Stimulated activated CD8-positive, alpha-beta memory T cell treated with anti-CD3 and anti-CD28 coated beads, Interleukin-15, amount 100 ng/mL, for 1 hour (primary cell): ENCODE results near the gene SSTR5.
"Not testable (repeated sequence)": the region's sequence is repeated elsewhere in the genome, so short reads cannot be mapped to it uniquely, and the experiment has no call there.

Source experiments
- DNase-seq: peaks from one replicate; pipeline ENCODE4 v3.0.0-alpha.2; 2020; ENCODE audit warnings: low read depth

Gene SSTR5

GRCh38 chr16:1075546-1075945 is 3.0 kb downstream of the SSTR5 start:
- no peak for DNase-seq

- DNase-seq, result no peak
Measured at GRCh38 chr16:1076801-1077576, 4.4 kb downstream of the SSTR5 start.

DNA sequence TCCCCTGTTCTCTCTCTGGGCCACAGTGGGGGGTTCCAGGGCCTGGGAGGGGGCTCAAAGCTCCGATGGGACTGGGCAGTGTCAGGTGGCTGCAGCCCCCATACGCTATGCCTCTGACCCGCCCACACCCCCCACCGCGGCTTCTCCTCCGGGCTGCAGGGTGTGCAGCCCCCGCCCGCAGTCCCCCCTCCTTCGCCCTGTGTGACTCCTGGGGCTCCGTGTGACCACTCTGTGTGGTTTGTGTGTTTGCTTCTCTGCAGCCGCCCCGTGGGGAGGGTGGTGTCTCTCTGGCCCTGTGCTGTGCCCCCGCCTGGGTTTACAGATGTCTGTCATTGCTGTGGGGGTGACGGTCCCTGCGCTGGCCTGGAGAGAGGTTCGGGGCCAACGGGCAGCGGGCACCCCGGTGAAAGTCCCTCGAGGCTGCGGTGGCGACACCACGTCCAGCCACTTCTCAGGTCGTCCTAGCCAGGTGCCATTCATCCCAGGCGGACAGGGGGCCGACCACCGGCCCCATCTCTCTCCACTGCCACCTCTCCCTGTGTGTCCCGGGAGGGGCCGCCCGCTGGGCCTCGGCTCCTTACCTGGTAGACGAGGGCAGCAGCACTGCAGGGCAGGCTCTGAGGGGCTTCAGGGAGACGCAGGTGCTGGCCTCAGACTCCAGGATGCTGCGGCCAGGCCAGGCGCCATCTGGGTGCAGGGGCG is 5.5 kb downstream of the SSTR5 start:
- DNase-seq, result no peak

DNA sequence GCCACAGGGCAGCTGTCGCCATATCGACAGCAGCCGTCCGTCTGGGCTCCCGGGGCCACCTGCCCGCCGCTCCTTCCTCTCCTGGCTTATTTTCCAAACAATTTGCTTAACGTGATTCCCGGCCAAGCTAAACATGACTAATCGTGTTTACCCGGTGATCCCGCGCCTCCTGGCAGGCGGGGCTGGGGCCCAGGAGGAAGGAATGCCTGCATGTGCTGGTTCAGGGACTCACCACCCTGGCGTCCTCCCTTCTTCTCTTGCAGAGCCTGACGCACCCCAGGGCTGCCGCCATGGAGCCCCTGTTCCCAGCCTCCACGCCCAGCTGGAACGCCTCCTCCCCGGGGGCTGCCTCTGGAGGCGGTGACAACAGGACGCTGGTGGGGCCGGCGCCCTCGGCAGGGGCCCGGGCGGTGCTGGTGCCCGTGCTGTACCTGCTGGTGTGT is 6.1 kb downstream of the SSTR5 start:
- no peak for DNase-seq

DNA sequence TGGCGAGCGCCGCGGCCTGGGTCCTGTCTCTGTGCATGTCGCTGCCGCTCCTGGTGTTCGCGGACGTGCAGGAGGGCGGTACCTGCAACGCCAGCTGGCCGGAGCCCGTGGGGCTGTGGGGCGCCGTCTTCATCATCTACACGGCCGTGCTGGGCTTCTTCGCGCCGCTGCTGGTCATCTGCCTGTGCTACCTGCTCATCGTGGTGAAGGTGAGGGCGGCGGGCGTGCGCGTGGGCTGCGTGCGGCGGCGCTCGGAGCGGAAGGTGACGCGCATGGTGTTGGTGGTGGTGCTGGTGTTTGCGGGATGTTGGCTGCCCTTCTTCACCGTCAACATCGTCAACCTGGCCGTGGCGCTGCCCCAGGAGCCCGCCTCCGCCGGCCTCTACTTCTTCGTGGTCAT is 6.8 kb downstream of the SSTR5 start:
- DNase-seq, result no peak

GRCh38 chr16:1079786-1080525 is 7.4 kb downstream of the SSTR5 start:
- no peak for DNase-seq

GRCh38 chr16:1080801-1081733 is 8.5 kb downstream of the SSTR5 start:
- no peak for DNase-seq

- DNase-seq, result no peak
Measured at GRCh38 chr16:1081734-1082265, 9.3 kb downstream of the SSTR5 start.

DNA sequence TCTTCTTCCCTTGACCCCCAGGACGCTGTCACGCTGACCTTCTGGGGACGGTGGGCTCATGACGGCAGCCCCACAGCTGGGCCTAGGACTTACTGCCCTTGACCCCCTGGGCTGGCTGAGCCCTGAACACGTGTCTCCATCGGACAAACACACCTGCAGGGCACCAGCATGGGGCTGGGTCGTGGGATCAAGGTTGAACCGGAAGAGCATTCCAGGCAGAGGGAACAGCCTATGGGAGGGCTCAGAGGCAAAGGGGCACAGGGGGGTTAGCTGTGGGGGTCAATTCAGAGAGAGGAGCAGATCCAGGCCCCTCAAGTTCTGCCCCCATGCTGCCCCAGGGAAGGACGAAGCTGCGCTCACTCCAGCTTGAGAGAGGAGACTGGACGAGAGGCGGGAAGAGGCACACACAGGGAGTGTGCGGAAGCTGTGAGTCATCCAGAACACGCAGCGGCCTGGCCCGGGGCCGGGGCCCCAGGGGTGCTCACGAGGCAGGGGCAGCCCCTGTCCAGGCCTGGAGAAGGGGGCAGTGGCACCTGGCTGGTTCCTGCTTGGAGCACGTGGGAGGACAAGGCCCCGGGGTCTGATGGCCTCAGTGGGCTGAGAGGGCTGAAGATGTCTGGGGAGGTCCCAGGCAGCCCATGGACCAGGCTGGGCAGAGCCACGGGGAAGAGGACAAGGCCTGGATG is 9.9 kb downstream of the SSTR5 start:
- no peak for DNase-seq

- no peak for DNase-seq
Measured at GRCh38 chr16:1082952-1083675, 10.6 kb downstream of the SSTR5 start.

DNA sequence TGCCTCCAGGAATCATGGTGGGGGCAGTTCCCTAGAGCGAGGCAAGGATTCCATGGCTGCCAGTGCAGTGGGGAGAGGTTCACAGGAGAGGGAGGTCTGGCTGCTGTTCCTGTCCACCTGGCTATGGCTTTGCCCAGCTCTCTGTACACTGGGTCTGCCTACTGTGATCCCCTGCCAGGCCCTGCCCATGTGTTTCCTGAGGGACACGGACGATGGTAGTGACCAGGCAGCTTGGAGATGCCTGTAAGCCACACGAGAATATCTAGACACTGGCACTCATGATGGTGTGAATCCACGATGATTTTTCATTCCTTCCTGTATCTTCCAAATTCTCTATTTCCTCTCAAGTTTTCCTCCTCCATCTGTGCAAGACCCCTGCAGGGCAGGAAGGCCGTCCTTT is 12.4 kb downstream of the SSTR5 start:
- DNase-seq, result no peak

DNA sequence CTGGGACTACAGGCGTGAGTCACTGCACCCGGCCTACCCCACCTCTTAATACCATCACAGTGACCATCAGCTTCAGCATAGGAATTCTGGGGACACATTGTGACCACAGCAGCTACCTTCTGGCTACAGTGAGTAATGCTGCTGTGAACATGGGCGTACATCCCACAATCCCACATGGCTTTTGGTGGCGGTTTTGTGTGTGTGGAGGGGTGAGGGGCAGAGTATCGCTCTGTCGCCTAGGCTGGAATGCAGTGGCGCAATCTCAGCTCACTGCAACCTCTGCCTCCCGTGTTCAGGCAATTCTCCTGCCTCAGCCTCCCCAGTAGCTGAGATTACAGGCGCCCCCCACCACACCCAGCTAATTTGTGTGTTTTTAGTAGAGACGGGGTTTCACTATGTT is 13.9 kb downstream of the SSTR5 start:
- not testable (repeated sequence) for DNase-seq

DNA sequence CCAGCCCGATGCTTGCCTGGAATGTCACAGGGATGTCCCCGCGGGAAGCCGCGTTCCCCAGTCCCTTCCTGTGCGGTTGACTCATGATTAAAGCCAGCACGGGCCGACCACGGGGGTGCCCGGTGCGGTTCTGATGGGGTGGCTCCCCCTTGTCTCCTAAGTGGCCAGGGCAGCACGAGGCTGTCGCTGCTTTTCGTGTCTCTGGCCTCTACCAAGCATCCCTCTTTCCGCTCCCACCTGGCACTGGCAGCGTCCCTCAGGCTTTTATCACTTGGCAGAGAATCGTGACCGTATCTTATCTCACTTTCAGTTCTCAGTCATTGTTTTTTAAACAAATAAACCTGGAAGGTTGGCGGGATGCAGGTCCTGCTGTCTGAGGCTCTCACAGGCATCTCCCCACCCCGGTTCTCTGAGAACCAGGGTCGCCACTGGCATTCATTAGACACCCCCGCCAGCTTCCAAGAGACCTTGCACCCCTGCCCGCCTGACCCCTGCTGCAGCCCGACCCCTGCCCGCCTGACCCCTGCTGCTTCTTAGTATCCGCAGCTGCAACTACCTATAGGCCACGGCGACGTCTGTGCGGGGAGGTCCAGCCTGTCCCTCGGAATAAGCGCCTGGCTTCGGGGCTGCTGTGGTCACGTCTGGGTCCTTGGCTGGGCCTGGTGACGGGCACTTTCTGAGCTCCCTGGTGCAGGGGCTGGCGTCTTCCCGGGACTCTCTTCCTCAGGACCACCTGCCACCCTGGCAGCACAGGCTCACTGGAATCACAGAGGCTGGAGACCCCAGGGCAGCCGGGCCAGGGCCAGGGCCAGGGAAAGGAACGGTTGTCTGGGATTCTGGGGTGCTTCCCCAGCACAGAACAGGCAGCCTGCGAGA is 16.0 kb downstream of the SSTR5 start:
- no peak for DNase-seq

DNA sequence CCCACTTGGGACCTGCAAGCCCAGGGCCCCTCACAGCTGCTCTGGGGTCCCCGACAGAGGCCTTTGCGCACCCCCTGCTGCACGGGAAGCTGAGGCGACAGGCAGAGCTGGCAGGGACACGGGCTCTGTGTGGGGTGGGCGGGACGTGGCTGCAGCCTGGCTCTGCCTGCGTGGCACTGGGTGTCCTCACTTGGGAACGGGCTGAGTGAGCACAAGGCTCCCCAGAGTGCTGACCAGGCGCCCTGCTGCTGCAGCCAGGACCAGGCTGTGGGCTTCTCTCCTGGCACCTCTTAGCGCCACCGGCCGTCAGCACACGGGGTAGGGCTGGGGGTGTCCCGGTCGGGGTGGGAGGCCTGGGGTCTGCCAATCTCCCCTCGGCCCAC is 16.9 kb downstream of the SSTR5 start:
- no peak for DNase-seq

GRCh38 chr16:1089822-1090619 is 17.5 kb downstream of the SSTR5 start:
- no peak for DNase-seq

DNA sequence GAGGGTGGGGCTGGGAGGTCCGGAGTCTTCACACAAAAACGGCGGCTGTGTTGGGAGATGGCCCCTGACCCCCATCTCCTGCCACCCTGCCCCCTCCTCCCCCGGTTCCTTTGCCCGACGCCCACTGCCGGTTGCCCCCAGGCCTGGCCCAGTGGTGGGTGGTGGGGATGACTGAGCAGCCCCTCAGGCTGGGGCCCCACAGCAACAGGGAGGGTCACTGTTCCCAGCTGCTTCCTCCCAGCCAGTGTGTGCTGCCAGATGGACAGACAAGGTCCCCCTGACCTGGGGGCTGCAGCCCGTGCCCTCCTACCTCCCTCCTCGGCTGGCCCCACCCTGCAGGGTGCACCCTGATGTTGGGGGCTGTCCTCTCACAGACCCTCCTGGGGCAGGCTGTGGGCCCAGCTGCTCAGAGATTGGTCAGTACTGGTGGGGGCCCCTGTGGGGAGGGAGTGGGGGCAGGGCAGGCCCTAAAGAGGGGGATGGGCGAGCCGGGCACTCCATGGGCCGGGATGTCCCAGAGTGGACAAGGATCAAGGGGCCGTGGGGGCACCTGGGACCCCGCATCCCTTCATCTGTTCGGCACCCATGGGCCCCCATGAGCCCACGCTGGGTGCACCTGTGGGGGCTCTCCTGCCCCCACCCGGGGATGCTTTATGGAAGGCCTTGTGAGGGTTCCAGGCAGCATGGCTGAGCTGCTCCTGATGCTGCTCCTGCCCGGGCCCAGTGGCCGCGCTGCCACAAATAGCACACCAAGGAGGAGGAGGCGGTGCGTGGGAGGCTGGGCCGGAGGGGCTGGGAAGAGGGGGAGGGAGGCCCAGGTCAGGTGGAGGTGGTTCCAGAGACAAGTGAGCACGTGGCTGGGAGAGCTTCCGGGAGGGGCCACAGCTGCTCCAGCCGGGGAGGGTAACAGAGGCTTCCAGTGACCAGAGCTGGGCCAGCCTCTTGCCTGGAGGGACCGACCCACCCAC is 18.4 kb downstream of the SSTR5 start:
- no peak for DNase-seq

DNA sequence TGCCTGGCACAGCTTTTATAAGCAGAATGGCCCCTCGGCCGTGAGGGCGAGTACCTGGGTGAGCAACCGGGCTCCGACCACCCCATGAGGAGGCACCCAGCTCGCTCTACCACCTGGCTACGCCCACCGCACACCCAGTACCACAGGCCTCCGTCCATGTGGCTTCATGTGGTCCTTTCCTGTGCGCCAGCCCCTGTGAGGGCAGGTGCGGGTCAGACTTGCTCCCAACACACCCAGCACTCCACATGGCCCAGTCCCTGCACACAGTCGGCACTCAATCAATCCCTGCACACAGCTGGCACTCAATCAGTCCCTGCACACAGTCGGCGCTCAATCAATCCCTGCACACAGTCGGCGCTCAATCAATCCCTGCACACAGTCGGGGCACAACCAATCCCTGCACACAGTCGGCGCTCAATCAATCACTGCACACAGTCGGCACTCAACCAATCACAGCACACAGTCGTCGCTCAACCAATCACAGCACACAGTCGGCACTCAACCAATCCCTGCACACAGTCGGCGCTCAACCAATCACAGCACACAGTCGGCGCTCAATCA is 19.5 kb downstream of the SSTR5 start:
- DNase-seq, result no peak
